ENCODE measurements around the gene ZNF467. TPM values are rescaled to one million over a fixed set of nuclear protein-coding genes. Genes with fewer than 3 reads are reported as not detected.

The ZNF467 gene
- total RNA-seq, 1 experiment from 2014 or later, result 11.3 TPM

GRCh38 chr7:149715476-149715875 lies 57.9 kb downstream of the ZNF467 start:
- Histone ChIP-seq H2AFZ (ENCODE audit: low read depth, low read length, poor library complexity, severe bottlenecking) (no peak overlapping the region), H3K79me2 (ENCODE audit: insufficient read depth, low read length) (no peaks in the 10 kb centered on the region), H3K9me2 (ENCODE audit: insufficient read depth) (no peaks in the 10 kb centered on the region), H3K9me3 (ENCODE audit: control insufficient read depth in 1 of 2, insufficient read depth in 1 of 2, low read depth in 1 of 2, low read length in 2 of 2) (peaks cover 0 to 12% of the 10 kb centered on the region in 2 experiments; a peak in 1 of 4 replicates), H3K4me2 (ENCODE audit: low read length) (no peak overlapping the region), H4K20me1 (ENCODE audit: insufficient read depth) (no peaks in the 10 kb centered on the region), H3K9ac (ENCODE audit: low read length) (no peak overlapping the region), H3K4me1 (ENCODE audit: control insufficient read depth in 1 of 2, insufficient read depth in 2 of 2, low read length in 2 of 2) (peaks cover 4 to 21% of the 10 kb centered on the region in 2 experiments; a peak in 3 of 4 replicates), H3K27me3 (ENCODE audit: insufficient read depth, low read length) (no peaks in the 10 kb centered on the region), H3K36me3 (ENCODE audit: control insufficient read depth in 1 of 2, insufficient read depth in 2 of 2, low read length in 2 of 2) (no peaks in the 10 kb centered on the region), H3K27ac (ENCODE audit: low read depth, low read length) (no peak overlapping the region), H3K4me3 (replicated peaks in 1 of 2; ENCODE audit: low read depth in 1 of 2, low read length in 2 of 2) (no peak overlapping the region)
- no peak for TF ChIP-seq YY1 (IDR thresholded peaks at IDR 0.05; ENCODE audit: extremely low read depth, insufficient replicate concordance, low read depth, low read length)
- no peak for TF ChIP-seq FOSL1 (IDR thresholded peaks at IDR 0.05; ENCODE audit: low read depth)
- TF ChIP-seq POLR2A (IDR thresholded peaks at IDR 0.05; ENCODE audit: borderline replicate concordance, extremely low read depth, insufficient read depth, insufficient read length), result no peak
- TF ChIP-seq SP1 (IDR thresholded peaks at IDR 0.05; ENCODE audit: low read depth), result no peak
- no peak for TF ChIP-seq ZFX (IDR thresholded peaks at IDR 0.05)
- no peak for TF ChIP-seq ZNF274 (IDR thresholded peaks at IDR 0.05; ENCODE audit: low read depth, low read length)
- no peak for TF ChIP-seq MAX (IDR thresholded peaks at IDR 0.05)
- no peak for TF ChIP-seq ELF1 (IDR thresholded peaks at IDR 0.05; ENCODE audit: borderline replicate concordance, low read depth)
- TF ChIP-seq TCF7L2 (IDR thresholded peaks at IDR 0.05; ENCODE audit: borderline replicate concordance, extremely low read depth, insufficient read depth, insufficient read length), result no peak
- TF ChIP-seq EZH2phosphoT487 (IDR thresholded peaks at IDR 0.05; ENCODE audit: borderline replicate concordance), result no peak
- TF ChIP-seq CTCF (IDR thresholded peaks at IDR 0.05 in 2 of 3, conservative IDR thresholded peaks at IDR 0.05 in 1 of 3; ENCODE audit: borderline replicate concordance in 1 of 3, insufficient read depth in 1 of 3, low read depth in 2 of 3, low read length in 2 of 3), result no peak
- TF ChIP-seq CBX3 (IDR thresholded peaks at IDR 0.05; ENCODE audit: low read depth), result no peak
- no peak for TF ChIP-seq REST (IDR thresholded peaks at IDR 0.05; ENCODE audit: low read depth)
- no peak for TF ChIP-seq SIN3A (IDR thresholded peaks at IDR 0.05; ENCODE audit: low read depth)
- no peak for TF ChIP-seq ATF3 (IDR thresholded peaks at IDR 0.05)
- no peak for TF ChIP-seq CEBPB (IDR thresholded peaks at IDR 0.05; ENCODE audit: low read depth)
- BruUV-seq (replicated peaks), result no TSS peak
- intact Hi-C loops (cut with micrococcal nuclease), result no loop called here
- ATAC-seq (no peak), DNase-seq (ENCODE audit: low read depth, low spot score) (no peak)
- ChIA-PET CTCF (no interaction called here), POLR2A (no interaction called here), RAD21 (ENCODE audit: low non-redundant PET in 1 of 2, low total read pairs in 2 of 2, uncharacterized antibody in 2 of 2, unreplicated experiment in 2 of 2) (interaction anchor here in 1 of 2 experiments (1.3 kb wide), 1 partner anchor 53 kb away, joined by 4 read pairs; no protein-coding TSS in a partner anchor)

All from HCT116 (cell line).